ENCODE data around the gene SMAD6.
A peak's percentile ranks its signal among the peaks of the same experiment; 100 is the strongest.

Gene SMAD6

DNA sequence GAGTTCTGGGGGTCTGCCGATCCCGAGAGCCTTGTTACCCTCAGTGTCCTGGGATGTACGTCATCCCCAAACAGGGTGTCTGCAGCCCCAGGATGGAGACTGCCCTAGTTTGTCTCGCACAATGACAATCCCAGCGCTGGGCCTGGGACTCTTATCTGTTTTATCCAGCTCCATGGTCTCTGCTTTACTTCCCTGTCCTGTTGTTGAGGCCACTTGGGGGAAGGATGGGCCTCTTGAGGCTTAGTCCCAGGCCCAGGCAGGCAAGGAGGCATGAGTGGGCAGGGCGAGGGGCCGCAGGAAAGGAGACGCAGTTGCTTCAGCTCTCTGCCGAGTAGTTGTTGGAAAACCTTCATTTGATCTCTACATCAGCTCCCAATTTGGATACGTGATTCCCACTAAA, 17.4 kb downstream of the SMAD6 start:
- peaks cover 16% of the 10 kb centered on the region for H3K4me1 Mint-ChIP-seq
- H3K4me3 Mint-ChIP-seq = no peak overlapping the region
- no peak for ATAC-seq
- DNase-seq (ENCODE audit: low spot score in 2 of 2) = no peak
- no peaks in the 10 kb centered on the region for H3K9me3 Mint-ChIP-seq
- H3K27ac Mint-ChIP-seq = no peak overlapping the region
- H3K36me3 Mint-ChIP-seq = no peaks in the 10 kb centered on the region

DNA sequence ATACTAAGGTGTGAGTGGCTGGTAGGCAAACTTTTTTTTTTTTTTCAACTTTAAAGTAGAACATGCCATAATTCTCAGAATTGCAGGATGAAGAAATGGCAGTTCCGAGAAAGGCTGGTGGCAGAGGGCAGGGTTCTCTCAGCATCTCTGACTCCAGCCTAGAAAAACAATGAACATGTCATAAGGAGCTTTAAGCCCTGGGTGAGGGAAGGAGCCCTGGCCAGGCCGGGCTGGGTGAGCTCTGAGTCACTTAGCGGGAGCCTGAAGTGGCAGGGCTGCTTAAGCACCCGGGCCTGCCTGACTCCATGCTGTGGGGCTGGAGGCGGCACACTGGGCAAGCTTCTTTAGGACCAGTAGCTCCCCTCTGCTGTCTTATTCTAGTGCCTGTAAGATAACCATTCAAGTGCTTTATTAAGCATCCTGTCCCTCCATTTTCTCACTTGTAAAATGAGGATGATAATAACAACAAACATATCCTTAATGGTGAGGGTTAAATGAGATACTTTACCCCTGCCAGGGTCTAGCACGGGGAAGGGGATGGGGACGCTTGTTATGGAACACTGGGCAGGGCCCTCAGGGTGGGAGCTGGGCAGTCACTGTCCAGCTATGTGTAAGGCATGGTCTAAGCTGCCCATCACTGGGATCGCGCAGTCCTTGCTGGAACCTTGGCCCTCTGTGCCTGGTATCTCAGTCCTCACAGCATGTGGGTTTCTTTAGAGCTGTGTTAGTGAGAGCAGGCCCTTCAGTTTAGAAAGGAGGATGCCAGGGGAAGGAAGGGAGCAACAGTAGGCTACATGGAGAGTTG, 18.4 kb downstream of the SMAD6 start:
- Mint-ChIP-seq H3K27ac (peak overlapping the region; percentile 38), H3K4me1 (peaks cover 16% of the 10 kb centered on the region), H3K36me3 (no peaks in the 10 kb centered on the region), H3K4me3 (no peak overlapping the region), H3K9me3 (no peaks in the 10 kb centered on the region)
- no peak for DNase-seq (ENCODE audit: low spot score in 2 of 2)
- peak; percentile 90 for ATAC-seq

DNA sequence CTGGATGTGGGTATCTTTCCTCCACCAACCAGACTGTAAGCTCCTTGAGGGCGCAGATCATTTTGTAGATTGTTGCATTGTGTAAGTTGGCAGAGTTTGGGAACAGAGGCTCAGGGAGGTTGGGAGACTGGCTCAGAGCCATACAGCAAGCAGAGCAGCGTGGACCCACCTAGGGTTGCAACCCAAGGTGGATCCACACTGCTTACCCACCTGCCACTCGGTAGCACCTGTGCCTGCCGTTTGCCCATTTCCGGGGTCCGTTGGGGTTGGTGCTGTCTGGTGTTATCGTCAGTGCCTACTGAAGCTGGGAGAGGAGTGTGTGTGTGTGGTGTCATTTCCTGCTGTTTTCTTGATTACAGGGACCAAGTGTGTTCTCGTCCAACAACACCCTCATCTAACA, 19.0 kb downstream of the SMAD6 start:
- no peak for DNase-seq (ENCODE audit: low spot score in 2 of 2)
- peaks cover 16% of the 10 kb centered on the region for H3K4me1 Mint-ChIP-seq
- H3K4me3 Mint-ChIP-seq = no peak overlapping the region
- ATAC-seq = no peak
- H3K36me3 Mint-ChIP-seq = no peaks in the 10 kb centered on the region
- H3K27ac Mint-ChIP-seq = peak overlapping the region; percentile 38
- no peaks in the 10 kb centered on the region for H3K9me3 Mint-ChIP-seq

DNA sequence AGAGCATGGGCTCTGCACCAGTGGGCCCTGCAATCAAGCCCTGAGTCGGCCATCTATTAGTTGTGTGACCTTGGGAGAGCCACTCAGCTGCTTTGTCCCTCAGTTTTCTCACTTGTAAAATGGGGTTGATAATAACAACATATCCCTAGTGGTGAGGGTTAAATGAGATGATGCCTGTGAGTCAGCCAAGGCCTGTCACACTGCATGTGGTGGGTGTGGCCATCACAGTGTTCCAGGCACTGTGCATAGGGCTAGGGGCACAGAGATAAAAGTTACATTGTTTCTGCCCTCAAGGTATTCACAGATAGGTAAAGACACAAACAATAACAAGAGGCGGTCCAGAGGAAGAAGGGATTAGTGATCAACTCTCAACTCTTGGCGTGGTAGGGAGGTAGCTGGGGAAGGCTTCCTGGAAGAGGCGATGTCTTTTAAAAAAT, 19.5 kb downstream of the SMAD6 start:
- H3K4me1 Mint-ChIP-seq = peaks cover 16% of the 10 kb centered on the region
- H3K4me3 Mint-ChIP-seq = no peak overlapping the region
- DNase-seq (ENCODE audit: low spot score in 2 of 2) = no peak
- no peaks in the 10 kb centered on the region for H3K9me3 Mint-ChIP-seq
- H3K27ac Mint-ChIP-seq = no peak overlapping the region
- no peak for ATAC-seq
- H3K36me3 Mint-ChIP-seq = no peaks in the 10 kb centered on the region

DNA sequence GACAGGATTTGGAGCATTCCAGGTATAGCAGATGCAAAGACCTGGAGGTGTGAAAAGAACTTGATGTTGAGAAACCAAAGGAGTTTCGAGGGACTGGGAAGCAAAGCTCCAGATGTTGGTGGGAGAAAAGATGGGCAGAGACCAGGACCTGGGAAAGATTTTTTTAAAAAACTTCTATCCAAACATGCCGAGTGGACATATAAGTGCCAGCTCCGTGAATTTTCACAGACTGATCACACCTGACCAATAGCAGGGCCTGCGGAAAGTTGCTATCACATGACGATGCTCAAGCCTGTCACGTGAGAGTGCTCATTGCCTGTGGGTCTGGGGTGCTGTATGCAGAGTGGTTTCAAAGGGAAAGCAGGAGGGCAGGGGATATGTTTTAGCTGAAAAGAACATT, 19.9 kb downstream of the SMAD6 start:
- DNase-seq (ENCODE audit: low spot score in 2 of 2) = no peak
- H3K9me3 Mint-ChIP-seq = no peaks in the 10 kb centered on the region
- ATAC-seq = no peak
- H3K27ac Mint-ChIP-seq = no peak overlapping the region
- no peak overlapping the region for H3K4me3 Mint-ChIP-seq
- H3K4me1 Mint-ChIP-seq = peaks cover 16% of the 10 kb centered on the region
- H3K36me3 Mint-ChIP-seq = no peaks in the 10 kb centered on the region

DNA sequence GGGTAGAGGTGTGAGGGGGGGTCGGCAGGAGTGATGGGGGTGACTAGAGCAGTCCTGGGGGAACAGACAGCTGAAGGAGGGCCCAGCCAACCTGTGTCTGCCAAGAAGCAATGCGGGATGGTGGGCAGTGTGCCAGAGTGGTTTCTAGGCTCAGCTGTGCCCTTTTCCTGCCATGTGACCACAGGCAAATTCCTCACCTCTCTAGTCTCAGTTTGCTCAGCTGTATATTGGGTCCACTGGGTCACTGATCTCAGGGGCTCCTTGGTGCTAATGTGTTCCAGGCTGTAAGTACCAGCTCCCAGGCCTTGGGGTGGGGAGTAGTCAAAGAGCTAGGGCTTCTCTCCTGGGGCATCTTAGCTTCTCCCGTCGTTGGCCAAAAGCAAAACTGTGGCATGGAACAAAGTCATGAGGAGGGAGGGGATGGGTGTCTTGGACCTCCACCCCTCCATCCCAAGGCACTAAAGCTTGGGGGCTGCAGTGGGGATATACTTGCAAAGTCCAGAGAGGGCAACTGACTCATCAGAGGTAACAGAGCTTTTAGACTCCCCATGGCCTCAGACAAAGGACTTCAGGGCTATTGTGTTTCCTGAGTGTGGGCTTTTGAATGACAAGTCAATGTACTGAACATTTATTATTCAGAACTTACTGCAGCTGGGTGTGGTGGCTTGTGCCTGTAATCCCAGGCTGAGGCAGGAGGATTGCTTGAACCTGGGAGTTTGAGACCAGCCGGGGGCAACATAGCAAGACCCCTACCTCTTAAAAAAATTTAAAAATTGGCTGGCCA, 20.9 kb downstream of the SMAD6 start:
- H3K4me3 Mint-ChIP-seq = no peak overlapping the region
- ATAC-seq = no peak
- no peaks in the 10 kb centered on the region for H3K9me3 Mint-ChIP-seq
- H3K27ac Mint-ChIP-seq = no peak overlapping the region
- no peaks in the 10 kb centered on the region for H3K36me3 Mint-ChIP-seq
- peaks cover 16% of the 10 kb centered on the region for H3K4me1 Mint-ChIP-seq
- DNase-seq (ENCODE audit: low spot score in 2 of 2) = no peak

DNA sequence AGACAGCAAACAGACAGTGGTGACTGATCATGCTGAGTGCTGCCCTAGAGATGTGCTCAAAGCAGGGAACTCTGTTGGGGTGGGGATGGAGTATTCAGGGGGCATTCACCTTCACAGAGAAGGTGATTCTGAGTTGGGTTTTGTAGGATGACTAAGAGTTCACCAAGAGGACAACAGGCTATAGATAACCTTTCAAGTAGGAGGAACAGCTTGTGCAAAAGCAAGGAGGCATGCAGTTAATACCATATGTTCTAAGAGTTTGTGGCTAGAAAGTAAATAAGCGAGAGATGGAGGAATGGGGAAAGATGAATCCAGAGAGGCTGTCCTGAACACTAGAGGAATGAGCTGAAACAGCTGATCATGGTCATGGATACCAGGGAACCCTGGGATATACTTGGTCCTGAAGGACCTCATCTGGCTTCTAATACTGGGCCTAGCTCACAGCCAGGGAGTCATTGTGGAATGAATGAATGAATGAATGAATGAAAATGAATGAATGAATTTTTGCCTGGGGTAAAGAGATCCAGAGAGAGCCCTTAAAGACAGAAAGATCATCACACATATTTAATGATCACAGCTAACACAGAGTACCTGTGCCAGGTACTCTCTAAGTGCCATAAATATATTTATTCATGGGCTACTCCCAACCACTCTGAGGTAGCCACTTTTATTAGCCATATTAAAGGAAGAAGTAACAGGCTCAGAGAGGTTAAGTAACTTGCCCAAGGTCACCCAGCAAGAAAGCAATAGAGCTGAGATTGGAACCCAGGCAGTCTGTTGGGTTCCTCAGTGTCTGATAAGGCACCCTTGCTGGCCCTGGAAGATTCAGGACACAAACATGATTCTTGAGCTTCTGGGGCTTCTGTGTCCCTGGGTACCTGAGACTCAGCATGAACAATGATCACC, 22.0 kb downstream of the SMAD6 start:
- Mint-ChIP-seq H3K4me1 (peaks cover 16% of the 10 kb centered on the region), H3K27ac (no peak overlapping the region), H3K4me3 (no peak overlapping the region), H3K36me3 (no peaks in the 10 kb centered on the region), H3K9me3 (no peaks in the 10 kb centered on the region)
- ATAC-seq (no peak), DNase-seq (ENCODE audit: low spot score in 2 of 2) (no peak)

DNA sequence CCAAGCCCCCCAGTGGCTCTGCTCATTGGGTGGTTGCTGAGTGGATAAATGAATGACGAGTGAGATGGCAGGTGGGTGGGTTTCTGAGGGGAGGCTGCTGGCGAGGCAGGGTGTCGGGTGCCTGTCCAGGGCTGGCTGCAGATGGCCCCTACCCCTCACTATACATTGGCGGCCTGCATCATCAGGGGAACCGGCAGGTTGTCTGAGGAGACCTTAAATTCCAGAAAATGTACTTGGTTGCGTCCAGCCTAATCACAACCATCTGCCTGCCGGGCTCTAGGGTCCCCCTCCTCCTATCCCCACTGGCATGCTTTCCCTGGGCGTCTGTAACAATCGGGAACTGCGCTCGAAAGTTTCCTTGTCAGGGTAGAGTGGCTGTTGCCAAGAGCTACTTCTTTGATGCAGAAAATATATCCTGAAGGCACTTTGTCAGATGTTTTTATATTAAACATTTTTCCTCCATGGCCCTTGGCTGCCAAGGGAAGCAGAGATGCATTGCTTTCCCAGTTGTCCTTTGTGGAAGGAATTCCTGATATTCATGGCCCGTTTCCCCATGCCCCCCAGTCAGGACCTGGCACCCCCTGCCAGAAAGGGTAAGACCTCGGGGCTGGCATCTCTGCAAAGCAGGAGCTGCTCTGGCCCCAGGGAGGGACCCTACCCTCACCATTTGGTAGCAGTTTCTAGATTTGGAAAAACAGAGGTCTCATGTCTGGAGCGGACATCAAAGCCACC, 22.9 kb downstream of the SMAD6 start:
- Mint-ChIP-seq H3K27ac (no peak overlapping the region), H3K4me3 (no peak overlapping the region), H3K4me1 (peaks cover 16% of the 10 kb centered on the region), H3K9me3 (no peaks in the 10 kb centered on the region), H3K36me3 (no peaks in the 10 kb centered on the region)
- DNase-seq (ENCODE audit: low spot score in 2 of 2) (no peak), ATAC-seq (no peak)

DNA sequence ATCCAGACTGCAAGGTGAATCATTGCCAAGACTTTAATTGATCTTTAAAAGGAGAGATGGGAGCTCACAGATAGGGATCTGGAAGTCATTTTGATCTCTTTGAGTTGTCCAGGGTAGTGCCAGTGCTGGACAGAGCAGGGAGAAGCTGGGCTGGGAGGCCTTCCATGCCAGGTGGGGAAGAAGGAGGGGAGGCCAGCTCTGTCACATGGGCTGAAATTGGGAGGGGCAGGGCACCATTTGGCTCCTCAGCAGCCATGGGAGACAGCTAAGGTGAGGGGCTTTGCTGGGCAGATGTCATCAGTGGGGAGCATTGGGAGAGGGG, 23.4 kb downstream of the SMAD6 start:
- ATAC-seq (no peak), DNase-seq (ENCODE audit: low spot score in 2 of 2) (no peak)
- Mint-ChIP-seq H3K36me3 (no peaks in the 10 kb centered on the region), H3K4me1 (peaks cover 16% of the 10 kb centered on the region), H3K9me3 (no peaks in the 10 kb centered on the region), H3K4me3 (no peak overlapping the region), H3K27ac (no peak overlapping the region)

DNA sequence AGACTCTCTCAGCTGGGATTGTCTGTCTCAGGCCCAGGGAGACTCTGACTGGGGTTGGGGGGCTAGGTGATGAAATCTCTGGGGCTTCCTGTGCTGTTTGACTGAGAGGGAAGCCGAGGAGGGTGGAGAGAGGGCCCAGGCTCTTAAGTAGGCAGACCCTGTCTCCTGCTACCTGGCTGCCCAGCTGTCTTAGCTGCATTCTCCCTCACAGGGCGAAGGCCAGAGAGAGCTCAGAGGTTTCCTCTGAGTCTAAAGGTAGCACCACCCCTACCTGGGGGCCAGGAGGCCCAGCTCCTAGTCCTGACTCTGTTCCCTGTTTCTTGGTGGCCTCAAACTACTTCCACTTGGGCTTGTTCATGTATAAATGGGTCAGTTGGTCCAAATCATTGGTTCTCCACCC, 24.4 kb downstream of the SMAD6 start:
- no peaks in the 10 kb centered on the region for H3K9me3 Mint-ChIP-seq

DNA sequence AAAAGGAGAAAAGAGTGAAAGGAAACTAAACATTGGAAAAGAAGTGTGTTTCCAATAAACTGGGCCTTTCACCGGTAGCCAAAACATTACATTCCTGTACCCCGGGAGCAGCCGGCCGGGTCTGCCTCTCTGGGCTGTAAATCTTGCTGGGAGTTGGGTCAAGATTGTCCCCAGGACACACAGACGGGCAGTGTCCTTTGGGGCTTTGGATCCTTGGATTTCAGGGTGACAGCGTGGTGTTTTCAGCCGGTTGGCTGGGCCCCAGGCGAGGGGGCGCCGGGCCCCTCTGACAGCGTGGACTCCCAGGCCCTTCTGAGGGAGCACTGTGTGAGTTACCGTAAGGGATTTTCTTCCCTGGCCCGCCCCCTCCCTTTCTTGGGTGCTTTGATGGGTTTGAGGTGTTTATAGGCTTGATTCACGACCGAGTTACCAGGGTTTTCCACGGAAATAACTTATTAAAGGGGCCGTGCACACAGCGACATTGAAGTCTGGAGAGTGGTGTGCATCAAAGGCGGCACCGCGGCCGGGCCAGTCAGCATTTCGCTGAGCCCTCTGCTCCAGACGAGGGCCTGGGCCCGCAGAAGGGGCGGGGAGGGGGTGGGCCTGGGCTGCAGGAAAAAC, 27.4 kb downstream of the SMAD6 start:
- Mint-ChIP-seq H3K9me3 (no peaks in the 10 kb centered on the region), H3K36me3 (no peaks in the 10 kb centered on the region), H3K4me1 (peaks cover 8% of the 10 kb centered on the region), H3K4me3 (no peak overlapping the region), H3K27ac (no peak overlapping the region)
- DNase-seq (ENCODE audit: low spot score in 2 of 2) (no peak), ATAC-seq (no peak)

More for the DNA sequence above, 24.4 kb downstream of the SMAD6 start:
- Mint-ChIP-seq H3K4me1 (peaks cover 13% of the 10 kb centered on the region), H3K27ac (no peak overlapping the region), H3K36me3 (no peaks in the 10 kb centered on the region), H3K4me3 (no peak overlapping the region)
- DNase-seq (ENCODE audit: low spot score in 2 of 2) = no peak
- no peak for ATAC-seq

DNA sequence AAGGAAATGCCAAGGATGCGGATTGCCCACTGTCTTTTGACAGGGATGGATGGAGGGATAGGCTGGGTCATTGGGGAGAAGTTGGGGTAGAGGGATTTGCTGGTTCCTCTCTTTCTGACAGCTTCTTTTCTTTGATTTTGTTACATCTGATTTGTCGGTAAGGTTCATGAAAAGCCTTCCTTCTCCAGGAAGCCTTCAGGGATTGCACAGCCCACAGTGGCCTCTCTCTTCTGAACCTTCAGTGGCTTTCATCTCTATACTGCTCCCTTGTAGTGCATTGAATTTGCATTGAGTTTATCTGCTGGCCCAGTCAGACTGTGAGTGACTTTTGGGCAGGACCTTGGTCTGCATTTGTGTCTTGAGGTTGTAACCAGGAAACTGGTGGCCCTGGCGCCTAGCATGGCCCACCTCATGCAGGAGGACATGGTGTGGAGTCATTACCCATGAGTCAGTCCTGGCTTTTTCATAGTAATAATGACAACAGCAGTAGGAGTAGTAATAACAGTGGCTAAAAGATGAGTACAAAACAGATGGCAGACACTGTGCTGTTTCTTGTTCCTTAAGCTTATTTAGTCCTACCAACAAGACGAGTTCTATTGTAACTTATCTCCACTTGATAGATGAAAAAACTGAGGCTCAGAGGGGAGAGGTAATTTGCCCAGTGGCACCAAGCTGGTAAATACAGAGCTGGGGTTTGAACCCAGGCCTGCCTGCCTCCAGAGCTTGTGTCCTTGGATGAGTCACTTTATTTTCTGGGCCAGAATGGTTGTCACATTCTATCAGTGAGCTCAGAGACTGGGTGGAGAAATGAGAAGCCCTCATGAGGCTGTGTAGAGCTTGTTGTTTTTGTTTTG, 28.4 kb downstream of the SMAD6 start:
- Mint-ChIP-seq H3K36me3 (no peaks in the 10 kb centered on the region), H3K9me3 (no peaks in the 10 kb centered on the region), H3K4me3 (no peak overlapping the region), H3K27ac (peak overlapping the region; percentile 75), H3K4me1 (peaks cover 8% of the 10 kb centered on the region)
- peak; percentile 94 for ATAC-seq
- DNase-seq (ENCODE audit: low spot score in 2 of 2) = peak in 1 of 2 donors; percentile 56

DNA sequence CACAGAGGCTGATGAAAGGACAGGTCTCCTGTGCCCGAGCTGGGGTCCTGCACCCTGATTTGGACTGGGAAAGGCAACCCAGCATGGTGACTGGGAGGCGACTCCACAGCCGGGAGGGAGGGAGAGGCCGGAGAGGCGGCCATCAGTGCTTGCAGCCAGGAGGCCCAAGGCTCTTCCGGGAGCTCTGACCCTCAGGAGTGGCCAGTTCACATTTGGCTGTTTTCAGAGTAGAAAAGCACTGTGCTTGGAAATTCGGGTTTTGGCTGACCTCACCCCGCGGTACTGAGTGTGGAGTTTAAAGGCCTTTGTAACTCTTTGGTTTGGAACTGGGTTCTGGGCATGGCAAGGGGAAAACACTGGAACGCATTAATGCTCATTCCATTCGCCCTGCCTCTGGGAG, 31.9 kb downstream of the SMAD6 start:
- no peak for ATAC-seq
- Mint-ChIP-seq H3K4me3 (no peak overlapping the region), H3K9me3 (no peaks in the 10 kb centered on the region), H3K4me1 (peaks cover 8% of the 10 kb centered on the region), H3K27ac (no peak overlapping the region), H3K36me3 (no peaks in the 10 kb centered on the region)
- no peak for DNase-seq (ENCODE audit: low spot score in 2 of 2)

All from stimulated activated effector memory CD8-positive, alpha-beta T cell treated with anti-CD3 and anti-CD28 coated beads, Interleukin-12 subunit alpha, Interleukin-12 subunit beta, amount 100 ng/mL, for 72 hours (primary cell).